GM19023 (cell line): Measurements from ENCODE around the gene CITED2.
"Not testable (repeated sequence)": the region's sequence is repeated elsewhere in the genome, so short reads cannot be mapped to it uniquely, and the experiment has no call there.

Experiments
- ATAC-seq: cut with Tn5 transposase; IDR thresholded peaks from one replicate; pipeline ENCODE4 v1.9.1; 2021; ENCODE audit warnings: mild to moderate bottlenecking, moderate library complexity; ENCODE audit not compliant: unreplicated experiment

CITED2 gene, protein sequence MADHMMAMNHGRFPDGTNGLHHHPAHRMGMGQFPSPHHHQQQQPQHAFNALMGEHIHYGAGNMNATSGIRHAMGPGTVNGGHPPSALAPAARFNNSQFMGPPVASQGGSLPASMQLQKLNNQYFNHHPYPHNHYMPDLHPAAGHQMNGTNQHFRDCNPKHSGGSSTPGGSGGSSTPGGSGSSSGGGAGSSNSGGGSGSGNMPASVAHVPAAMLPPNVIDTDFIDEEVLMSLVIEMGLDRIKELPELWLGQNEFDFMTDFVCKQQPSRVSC

DNA sequence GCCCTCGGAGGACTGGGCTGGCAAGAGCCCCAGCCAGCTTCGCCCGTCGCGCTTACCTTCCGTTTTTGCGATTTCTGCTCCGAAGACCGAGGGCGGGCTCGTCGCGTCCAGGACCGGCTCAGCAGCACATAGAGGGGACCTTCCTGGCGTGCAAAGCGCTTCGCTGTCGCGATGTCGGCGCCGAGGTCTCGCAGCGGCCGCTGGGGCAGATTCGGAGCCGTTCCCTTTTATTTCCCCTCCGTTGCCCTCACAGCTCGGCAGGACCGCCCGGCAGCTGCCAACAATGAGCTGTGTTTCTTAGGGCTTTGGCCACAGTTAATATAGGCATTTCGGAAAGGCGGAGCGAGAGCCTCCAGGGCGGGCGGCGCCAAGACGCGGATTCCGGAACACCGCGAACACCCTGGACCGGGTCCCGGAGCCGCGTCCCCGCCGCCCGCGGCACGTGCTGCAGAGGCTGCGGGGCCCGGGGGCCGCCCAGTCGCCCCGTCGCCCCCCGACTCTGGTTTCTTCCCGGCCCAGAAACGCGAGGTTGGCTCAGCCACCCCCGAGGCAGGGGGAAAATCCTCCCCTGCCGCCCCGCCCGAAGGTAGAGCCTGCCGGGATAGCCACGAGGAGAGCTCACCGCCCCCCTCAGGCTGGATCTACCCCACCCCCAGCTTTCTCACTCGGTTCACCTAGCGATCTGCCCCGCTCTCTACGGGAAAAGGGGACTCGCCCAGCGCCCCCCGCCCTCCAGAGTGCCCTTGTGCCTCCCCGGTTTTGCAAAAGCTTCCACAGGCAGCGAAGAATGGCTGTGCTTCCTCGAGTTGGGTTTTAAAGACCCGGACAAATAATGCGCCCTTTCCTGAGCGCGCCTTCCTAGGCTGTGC, at the start of gene CITED2:
CITED2 (minus strand) TSS at position 292 of the 869 bp plus-strand sequence. CDS start 704 bp downstream, outside the sequence.
- ATAC-seq: peak; percentile 54

DNA sequence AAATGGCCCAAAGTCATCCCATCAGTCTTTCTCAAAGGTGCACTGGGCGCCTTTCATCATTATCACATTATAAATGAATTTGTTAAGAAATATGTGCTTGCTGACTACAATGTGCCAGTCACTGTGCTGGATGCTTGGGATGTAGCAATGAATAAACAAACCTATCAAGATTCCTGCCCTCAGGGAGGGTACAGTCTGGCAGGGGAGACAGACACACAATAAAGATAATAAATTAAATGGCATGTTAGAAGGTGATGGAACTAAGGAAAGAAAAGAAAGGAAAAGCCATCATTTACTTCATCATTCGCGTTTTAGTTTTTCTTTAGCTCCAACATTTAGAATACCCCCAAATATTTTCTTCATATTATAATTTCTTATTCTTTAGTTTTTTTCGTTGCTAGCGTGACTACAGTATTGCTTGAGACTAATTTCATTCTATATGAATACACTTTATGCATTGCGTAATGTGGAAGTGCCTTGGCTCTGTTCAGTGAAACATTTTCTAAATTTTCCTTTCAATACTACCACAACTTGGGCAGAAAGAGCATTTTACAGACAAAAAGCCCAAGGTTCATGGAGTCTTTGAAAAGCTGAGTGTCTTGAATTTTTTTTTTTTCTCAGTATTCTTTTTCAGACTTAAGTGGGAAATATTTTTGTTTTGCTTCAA, 48.7 kb upstream of the CITED2 start:
- ATAC-seq: no peak

DNA sequence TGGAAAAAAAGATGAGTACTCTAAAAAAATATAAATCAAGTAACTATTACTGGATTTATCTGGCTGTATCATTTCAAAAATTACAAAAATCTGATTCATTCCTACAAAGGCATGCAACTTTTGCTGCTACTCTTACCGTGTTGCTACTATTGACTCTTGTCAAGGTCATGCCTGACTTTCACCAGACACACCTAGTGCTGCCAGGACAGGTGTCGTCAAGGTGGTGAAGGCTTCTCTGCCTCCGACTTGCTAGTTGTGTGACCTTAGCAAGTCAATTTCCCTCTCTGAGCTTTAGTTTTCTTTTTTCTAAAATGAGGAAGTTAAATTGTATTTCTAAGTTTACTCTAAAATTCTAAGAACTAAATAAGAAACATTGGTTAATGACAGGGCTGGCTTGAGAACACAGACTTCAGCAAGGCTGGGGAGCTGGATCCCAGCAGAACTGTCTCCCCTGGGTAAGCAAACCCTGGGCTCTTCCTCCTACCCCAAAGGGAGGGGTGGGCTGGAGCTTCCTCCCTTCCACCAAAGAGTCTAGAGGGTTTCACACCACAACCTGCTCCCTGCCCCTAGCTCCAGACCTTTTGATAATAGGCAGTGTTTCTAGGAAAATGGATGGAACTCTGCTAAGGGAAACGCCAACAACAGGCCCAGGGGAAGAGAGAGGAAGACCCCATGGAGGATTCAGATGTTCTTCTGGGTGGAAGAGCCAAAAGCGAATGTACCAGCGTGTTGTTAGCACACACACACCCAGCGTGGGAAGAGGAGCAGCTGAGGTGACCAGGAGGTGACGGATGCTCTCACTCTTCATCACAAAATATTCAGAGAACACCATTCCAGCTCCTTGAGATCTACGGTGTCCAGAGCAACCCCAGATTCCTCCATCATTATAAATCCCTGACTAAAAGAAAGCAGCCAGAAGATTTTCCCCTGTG, 47.9 kb upstream of the CITED2 start:
- no peak for ATAC-seq

DNA sequence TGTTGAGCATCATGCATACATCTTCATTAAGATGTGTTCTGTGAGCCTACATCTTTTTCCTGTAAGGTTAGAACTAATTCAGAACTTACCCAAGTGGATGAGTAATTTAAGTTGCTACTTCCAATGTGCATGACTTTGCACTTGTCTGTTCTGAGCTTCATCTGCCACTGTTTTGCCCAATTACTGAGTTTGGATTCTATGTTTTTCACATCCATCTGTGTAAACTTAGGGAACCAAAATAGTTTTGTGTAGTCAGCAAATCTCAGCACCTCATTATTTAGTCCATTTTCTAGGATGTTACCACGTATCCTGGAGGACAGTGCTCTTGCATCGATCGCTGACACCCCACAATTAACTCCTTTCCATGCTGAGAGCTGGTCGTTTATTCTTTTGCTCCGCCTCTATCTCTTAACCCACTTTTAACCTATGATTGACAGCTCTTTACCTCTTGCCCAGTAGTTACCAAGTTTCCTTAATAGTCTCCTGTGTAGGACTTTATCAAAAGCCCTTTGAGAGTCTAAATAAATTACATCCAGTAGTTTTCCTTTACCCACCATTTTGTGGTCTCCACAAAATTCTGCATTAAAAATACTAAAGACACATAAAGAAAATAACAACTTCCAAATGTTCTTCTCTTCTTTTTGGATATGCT, 44.2 kb upstream of the CITED2 start:
- ATAC-seq: no peak

DNA sequence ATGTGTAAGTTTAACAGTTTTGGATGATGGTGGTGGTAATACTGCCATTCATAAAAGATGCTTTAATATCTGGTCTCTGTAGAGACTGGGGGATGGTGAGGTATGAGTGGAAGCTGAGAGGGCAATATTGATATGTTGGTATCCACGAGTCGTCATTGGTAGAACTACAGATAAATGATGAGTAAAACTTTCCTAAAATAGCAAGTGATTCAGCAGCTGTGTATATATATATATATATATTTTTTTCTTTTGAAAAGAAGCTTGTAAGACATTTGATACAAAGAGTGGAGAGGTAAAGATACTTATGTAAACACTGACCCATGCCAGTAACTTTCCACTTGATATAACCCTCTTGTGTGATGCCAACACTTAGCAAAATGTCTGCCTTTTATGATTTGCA, 41.7 kb upstream of the CITED2 start:
- ATAC-seq: no peak

DNA sequence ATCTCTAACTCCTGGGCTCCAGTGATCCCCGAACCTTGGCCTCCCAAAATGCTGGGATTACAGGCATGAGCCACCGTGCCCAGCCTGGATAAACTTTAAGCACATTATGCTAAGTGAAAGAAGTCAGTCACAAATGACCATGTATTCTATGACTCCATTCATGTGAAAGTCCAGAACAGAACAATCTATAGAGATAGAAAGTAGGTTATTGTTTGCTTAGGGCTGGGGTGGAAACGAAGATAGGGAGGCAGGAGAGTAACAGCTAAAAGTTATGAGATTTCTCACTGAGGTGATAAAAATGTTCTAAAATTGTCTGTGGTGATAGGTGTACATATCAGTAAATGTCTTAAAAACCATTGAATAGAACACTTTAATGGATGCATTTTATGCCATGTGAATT, 40.9 kb upstream of the CITED2 start:
- ATAC-seq: no peak

DNA sequence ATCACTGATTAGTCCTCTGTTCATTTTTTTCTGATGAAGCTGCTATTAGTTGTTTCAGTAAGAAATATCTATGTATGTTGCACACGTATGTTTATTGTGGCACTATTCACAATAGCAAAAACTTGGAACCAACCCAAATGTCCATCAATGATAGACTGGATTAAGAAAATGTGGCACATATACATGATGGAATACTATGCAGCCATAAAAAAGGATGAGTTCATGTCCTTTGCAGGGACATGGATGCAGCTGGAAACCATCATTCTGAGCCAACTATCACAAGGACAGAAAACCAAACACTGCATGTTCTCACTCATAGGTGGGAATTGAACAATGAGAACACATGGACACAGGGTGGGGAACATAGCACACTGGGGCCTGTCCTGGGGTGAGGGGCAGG, 37.7 kb upstream of the CITED2 start:
- not testable (repeated sequence) for ATAC-seq

DNA sequence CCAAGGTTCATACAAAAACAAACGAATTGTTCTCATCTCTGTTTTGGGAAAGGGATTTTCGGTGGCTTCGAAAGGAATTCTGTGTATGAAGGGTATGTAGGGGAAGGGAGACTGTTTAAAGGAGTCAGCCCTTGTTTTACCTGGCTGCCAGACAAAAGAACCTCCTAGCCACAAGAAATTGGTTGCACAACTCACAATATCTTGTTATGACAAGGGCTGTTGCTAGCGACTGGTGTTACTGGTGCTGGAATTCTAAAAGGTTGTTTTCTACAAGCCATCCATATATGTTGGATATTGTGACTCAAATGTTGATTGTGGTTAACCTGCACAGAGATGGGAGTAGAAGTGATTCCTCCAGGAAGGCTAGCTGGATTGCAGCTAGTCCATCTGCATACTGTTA, 34.6 kb upstream of the CITED2 start:
- no peak for ATAC-seq

DNA sequence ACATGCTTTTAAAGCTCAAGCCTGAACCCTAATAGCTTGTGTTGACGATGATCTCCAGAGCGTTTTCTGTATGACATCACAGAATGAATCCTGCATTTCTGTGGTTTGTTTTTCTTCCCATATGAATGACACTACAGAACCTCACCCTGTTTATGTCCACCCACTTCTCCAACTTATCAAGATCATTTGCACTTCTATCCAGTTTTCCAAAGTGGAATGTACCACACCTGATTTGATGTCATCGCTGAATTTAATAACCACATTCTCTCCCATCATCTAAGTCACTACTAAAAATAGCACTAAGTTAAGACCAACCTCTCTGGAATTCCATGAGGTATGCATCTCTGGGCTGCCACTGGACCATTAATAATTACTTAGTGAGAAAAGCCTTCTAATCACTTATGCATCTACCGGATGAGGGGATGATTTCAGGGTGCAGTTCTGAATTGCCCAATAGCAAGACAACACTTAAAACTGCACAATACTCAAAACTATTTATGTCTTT, 33.3 kb upstream of the CITED2 start:
- no peak for ATAC-seq

DNA sequence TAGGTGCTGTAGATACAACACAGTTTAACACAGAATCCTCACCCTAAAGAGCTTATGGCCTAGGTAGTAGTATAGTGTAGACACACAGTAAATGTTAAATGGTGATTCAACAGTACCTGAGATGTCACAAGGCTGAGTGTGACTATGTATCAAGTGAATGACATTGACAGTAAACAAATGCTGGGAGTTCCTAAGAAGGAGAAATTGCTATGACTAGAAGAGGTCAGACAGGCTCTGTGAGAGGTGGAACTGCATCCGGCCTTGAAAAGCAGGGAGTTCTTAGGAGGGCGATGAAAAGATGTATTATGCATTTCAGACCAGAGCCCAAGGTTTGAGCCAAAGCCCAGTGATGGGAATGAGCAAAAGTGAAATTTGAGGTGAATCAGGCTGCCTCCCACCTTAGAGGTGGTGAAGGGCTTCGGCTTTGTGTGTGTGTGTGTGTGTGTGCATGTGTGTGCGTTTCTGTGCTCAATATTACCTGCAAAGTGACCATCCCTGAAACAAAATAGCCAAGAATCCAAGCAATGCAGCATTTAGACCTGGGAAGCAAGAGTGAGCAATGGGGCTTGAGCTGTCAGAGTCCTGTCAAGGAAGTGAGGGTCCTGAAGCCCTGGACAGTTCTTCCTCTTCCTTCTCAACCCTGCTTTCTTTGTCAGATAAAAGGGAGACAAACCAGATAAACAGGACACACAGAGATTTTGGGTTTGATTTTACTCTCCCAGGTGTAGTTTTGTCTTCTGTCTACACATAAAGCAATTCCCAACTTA, 32.3 kb upstream of the CITED2 start:
- no peak for ATAC-seq

DNA sequence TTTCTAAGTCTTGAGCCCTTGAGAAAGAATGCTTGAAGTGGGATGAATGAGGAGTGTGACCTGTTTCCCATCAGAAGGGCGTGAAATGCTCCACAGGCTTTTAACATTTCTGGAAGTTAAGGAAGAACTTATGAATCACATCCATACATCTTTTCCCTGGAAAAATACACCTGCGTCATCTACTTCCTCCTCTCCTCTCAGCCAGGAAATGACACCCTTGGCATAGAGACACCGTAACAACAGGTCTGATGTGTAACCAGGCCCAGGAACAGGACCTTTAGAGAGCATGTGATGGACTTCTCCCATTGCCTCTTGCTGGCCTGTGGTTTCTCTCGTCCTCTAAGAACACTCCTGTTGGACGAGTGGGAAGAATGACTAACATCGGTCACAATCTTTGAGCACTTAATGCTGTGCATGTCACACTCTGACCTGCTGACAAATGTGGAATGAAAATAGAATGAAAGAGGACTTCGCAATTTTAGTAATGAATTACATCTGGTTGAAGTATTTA, 28.5 kb upstream of the CITED2 start:
- ATAC-seq: no peak

DNA sequence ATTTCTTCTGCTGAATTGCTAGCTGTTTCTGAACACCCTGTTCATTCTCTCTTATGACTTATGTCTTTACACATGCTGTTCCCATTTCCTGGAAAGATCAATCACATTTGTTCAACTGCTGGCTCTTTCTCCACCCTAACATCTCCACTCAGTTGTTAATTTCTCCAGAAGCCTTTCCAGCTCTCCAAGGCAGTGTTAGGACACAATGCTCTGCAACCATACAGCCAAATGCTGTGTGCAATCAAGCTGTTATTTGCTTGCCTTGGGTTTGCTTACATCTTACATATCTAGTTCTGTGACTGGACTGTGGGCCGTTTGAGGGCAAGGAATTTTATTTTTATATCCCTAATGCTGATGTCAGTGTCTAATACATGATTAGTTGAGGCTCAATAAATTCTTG, 24.2 kb upstream of the CITED2 start:
- ATAC-seq: no peak

DNA sequence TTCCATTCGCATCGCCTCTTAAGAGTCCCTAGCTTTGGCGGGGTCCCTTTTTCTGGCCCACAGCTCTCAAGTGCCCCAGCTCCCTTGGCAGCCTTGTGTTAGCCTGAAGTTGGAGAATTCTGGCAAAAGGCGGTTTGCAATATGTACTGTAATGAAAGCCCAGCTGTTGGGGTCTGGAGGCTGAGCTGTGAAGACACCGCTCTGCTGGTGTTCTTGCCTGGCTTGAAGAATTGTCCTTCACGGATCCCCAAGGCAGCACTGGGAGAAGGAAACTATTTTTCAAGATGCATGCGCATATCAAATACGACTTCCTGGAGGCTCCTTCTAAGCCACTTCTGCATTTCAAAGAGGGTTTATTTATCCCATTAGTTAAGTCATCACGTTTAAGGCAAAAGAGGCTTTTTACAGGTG, 21.4 kb upstream of the CITED2 start:
- ATAC-seq: no peak

DNA sequence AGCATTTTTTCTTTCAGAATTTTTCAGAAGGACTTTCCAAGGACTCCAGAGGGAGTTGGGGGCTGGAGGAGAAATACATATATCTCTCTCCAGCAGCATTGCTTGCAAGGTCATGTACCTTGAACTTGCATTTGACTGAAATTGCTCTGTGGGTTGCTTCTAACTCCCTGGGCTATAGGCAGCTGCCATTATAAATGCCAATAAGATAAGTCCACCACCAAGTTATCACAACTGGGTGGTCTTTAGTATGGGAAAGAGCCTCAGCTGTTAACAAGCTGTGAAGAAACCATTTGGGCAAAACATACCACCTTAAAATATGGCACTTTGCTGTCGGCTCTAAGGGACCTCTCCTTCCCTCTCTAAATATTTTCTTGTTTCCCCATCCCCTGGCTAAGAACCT, 20.9 kb upstream of the CITED2 start:
- no peak for ATAC-seq

DNA sequence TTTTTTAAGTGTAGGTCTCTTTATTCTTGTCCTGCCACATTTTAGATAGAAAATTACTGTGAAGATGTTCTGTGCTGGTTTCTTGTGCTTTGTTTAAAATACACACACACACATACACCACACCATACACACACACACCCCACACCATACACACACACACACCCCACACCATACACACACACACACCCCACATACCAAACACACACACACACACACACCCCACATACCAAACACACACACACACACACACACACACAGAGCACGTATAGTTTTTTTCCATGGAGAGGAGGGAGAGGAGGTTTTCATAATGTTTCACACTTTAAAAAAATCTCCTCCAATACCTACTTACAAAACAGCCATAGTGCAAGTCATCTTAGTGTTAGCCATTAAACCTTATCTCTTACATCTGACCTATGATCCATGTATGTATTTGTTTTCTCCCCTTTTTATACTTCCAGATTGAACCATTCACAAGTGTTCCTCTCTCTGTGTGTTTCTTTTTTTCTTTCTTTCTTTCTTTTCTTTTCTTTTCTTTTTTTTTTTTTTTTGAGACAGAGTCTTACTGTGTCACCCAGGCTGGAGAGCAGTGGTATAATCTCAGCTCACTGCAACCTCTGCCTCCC, 19.7 kb upstream of the CITED2 start:
- no peak for ATAC-seq

DNA sequence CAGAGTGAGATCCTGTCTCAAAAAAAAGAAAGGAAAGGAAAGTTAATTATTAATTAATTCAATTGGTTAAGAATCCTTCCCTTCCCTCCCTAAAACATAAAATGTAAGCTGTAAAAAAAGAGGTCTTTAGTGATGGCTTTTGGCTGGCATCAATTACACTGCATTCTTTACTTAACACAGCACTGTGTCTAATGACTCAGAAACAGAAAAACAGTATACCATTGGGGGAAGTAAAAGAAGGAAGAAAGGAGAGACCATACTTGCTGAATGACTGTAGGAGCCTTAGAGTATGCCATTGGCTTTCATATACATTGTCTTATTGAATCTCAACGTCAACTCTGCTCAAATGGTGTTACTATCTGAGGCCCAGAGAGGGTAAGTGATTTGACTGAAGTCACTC, 18.3 kb upstream of the CITED2 start:
- peak; percentile 89 for ATAC-seq

DNA sequence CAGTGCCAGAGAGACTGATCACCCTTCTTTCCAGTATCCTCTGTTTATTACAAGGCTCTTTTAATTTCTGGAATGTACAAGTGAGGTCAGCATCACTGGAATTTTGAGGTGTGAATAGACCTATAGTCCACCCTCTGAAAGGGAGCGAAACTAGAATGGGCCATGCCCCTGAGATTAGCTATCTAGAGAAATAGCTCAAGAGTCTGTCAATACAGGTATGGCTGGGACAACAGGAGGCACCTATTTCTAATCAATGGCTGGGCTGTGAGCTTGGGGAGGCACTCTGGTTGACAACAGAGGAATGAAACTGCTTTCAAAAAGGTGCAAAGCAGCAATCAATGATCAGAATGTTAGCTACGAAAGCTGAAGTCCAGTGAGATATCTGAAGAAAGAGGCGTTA, 17.3 kb upstream of the CITED2 start:
- ATAC-seq: no peak

DNA sequence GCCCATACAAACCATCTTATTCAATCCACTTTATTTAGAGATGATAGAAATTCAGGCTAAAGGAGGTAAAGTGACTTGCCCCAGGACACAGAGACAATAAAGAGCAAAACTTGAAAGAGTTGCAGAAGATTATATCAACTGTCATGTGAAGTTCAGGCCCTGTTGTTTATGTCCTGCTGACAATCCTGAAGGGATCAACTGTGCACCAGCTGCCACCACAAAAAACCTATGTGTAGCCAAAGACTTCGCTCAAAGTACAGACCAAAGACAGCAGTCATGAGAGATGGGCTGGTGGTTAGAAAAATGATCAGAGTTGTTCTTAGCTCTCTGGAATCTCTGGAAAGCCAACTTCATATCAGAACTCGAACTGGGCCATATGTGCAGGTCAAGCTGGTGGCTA, 16.0 kb upstream of the CITED2 start:
- no peak for ATAC-seq

DNA sequence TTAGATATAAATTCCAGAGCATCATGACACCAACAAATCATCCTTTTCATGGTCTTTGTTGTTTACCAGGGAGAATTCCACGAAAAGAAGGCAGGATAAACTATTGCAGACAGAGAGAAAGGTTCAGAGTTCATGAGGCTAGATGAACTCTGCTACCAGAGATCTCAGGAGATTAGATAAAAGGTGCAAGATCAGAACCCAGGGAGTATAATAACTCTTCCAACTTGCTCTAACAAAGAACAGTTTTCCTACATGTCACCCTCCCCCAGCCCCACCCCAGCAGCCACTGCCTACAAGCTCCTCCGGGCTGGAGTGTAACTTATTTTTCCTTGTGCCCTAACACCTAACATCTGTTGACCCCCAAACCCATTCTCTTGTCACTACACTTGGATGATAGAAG, 13.9 kb upstream of the CITED2 start:
- no peak for ATAC-seq
